Activated CD8-positive, alpha-beta memory T cell treated with anti-CD3 and anti-CD28 coated beads, Interleukin-2, amount 50 U/mL, for 1 hour (primary cell): ENCODE data around the gene ANKHD1.

ENCODE experiments used
- DNase-seq: peaks from one replicate; pipeline ENCODE4 v3.0.0-alpha.2; 2020; ENCODE audit errors: extremely low read depth

ANKHD1 gene

GRCh38 chr5:140401362-140402257 is at the start of gene ANKHD1:
Gene ANKHD1, plus strand, starts transcription at chr5:140401833. Its CDS starts 135 bp downstream, at chr5:140401968.
- peak; percentile 96 for DNase-seq

GRCh38 chr5:140355546-140355945 is 46.1 kb upstream of the ANKHD1 start:
- no peak for DNase-seq

- DNase-seq = no peak
Measured at GRCh38 chr5:140356853-140357725, 44.5 kb upstream of the ANKHD1 start.

GRCh38 chr5:140357726-140358093 is 43.9 kb upstream of the ANKHD1 start:
- DNase-seq = no peak

- DNase-seq = no peak
Measured at GRCh38 chr5:140358738-140359310, 42.8 kb upstream of the ANKHD1 start.

GRCh38 chr5:140360101-140360500 is 41.5 kb upstream of the ANKHD1 start, which contains the start of gene SLC4A9:
Gene SLC4A9, plus strand, starts transcription at chr5:140360194. Its CDS starts 43 bp downstream, at chr5:140360237.
- DNase-seq = no peak

GRCh38 chr5:140360681-140361479 is 40.8 kb upstream of the ANKHD1 start:
- no peak for DNase-seq

GRCh38 chr5:140361901-140362300 is 39.7 kb upstream of the ANKHD1 start:
- DNase-seq = no peak

- no peak for DNase-seq
Measured at GRCh38 chr5:140362311-140362710, 39.3 kb upstream of the ANKHD1 start.

GRCh38 chr5:140362875-140363630 is 38.6 kb upstream of the ANKHD1 start:
- peak; percentile 51 for DNase-seq

GRCh38 chr5:140363631-140364471 is 37.8 kb upstream of the ANKHD1 start:
- no peak for DNase-seq

GRCh38 chr5:140364472-140364765 is 37.2 kb upstream of the ANKHD1 start:
- no peak for DNase-seq

GRCh38 chr5:140365282-140365681 is 36.4 kb upstream of the ANKHD1 start:
- no peak for DNase-seq

- DNase-seq = no peak
Measured at GRCh38 chr5:140365941-140366340, 35.7 kb upstream of the ANKHD1 start.

- no peak for DNase-seq
Measured at GRCh38 chr5:140366589-140367255, 34.9 kb upstream of the ANKHD1 start.

GRCh38 chr5:140367256-140368013 is 34.2 kb upstream of the ANKHD1 start:
- no peak for DNase-seq

- no peak for DNase-seq
Measured at GRCh38 chr5:140371356-140372151, 30.1 kb upstream of the ANKHD1 start.
